22Rv1 (cell line): Measurements from ENCODE around the gene BCL2L11.

Experiments
- ZFX ChIP-seq: fragments of 450-650 bp; IDR thresholded peaks from 2 replicates; pipeline ENCODE4 v1.6.1; 2017; ENCODE audit warnings: antibody characterized with exemption, borderline replicate concordance
- TF ChIP-seq, protein P1 (sequence below): fragments of 450-650 bp; IDR thresholded peaks from 2 replicates; pipeline ENCODE4 v1.5.1; 2017; ENCODE audit warnings: mild to moderate bottlenecking

GRCh38 chr2:111188681-111189080, 68.0 kb downstream of the BCL2L11 start:
- TF ChIP-seq, protein P1, sequence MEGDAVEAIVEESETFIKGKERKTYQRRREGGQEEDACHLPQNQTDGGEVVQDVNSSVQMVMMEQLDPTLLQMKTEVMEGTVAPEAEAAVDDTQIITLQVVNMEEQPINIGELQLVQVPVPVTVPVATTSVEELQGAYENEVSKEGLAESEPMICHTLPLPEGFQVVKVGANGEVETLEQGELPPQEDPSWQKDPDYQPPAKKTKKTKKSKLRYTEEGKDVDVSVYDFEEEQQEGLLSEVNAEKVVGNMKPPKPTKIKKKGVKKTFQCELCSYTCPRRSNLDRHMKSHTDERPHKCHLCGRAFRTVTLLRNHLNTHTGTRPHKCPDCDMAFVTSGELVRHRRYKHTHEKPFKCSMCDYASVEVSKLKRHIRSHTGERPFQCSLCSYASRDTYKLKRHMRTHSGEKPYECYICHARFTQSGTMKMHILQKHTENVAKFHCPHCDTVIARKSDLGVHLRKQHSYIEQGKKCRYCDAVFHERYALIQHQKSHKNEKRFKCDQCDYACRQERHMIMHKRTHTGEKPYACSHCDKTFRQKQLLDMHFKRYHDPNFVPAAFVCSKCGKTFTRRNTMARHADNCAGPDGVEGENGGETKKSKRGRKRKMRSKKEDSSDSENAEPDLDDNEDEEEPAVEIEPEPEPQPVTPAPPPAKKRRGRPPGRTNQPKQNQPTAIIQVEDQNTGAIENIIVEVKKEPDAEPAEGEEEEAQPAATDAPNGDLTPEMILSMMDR: no peak
- no peak for TF ChIP-seq ZFX
